K562 (cell line): ENCODE data around the gene SMAD3. TPM values are rescaled to one million over a fixed set of nuclear protein-coding genes. Genes with fewer than 3 reads are reported as not detected.
A peak's percentile ranks its signal among the peaks of the same experiment; 100 is the strongest.

Experiments
- BACH1 ChIP-seq: fragments of 200-800 bp; sonication (Bioruptor generic); IDR thresholded peaks from 2 replicates; pipeline ENCODE4 v1.6.1; 2016; ENCODE audit warnings: missing genetic modification characterization, missing compliant biosample characterization
- CBX5 ChIP-seq: IDR thresholded peaks from 2 replicates; pipeline ENCODE4 v1.6.1; 2014; ENCODE audit warnings: low read depth, borderline replicate concordance
- CHAMP1 ChIP-seq: fragments of 450-650 bp; IDR thresholded peaks from 2 replicates; pipeline ENCODE4 v1.6.1; 2016; ENCODE audit warnings: mild to moderate bottlenecking
- ESRRB ChIP-seq: fragments of 250-450 bp; sonication (Bioruptor Pico); IDR thresholded peaks from 2 replicates; pipeline ENCODE4 v1.5.0; 2020; ENCODE audit warnings: mild to moderate bottlenecking, moderate library complexity, borderline replicate concordance
- HOMEZ ChIP-seq: fragments of 250-450 bp; sonication (Bioruptor Pico); IDR thresholded peaks from 2 replicates; pipeline ENCODE4 v1.4.0; 2020; ENCODE audit warnings: mild to moderate bottlenecking, moderate library complexity
- IRF2 ChIP-seq: sonication (generic); formaldehyde crosslinking; IDR thresholded peaks from 2 replicates; pipeline ENCODE4 v1.8.1; 2022; ENCODE audit warnings: mild to moderate bottlenecking, missing genetic modification reagents
- MIER1 ChIP-seq: fragments of 450-650 bp; IDR thresholded peaks from 2 replicates; pipeline ENCODE4 v1.6.1; 2016; ENCODE audit warnings: antibody characterized with exemption, mild to moderate bottlenecking, low read depth
- NKRF ChIP-seq: fragments of 450-650 bp; IDR thresholded peaks from 2 replicates; pipeline ENCODE4 v1.6.1; 2016; ENCODE audit warnings: borderline replicate concordance
- RBM39 ChIP-seq: fragments of 200-400 bp; formaldehyde crosslinking; optimal IDR thresholded peaks from 2 replicates; pipeline ENCODE3; 2018; ENCODE audit warnings: low read depth, low read length
- RFX7 ChIP-seq: fragments of 250-450 bp; sonication (Bioruptor Pico); IDR thresholded peaks from 2 replicates; pipeline ENCODE4 v1.5.1; 2021; ENCODE audit warnings: mild to moderate bottlenecking
- SRSF9 ChIP-seq: fragments of 200-400 bp; formaldehyde crosslinking; IDR thresholded peaks from 2 replicates; pipeline ENCODE4 v1.6.1; 2017; ENCODE audit warnings: low read depth, low read length, borderline replicate concordance
- ZHX1 ChIP-seq: fragments of 150-350 bp; conservative IDR thresholded peaks from 2 replicates; pipeline ENCODE4 v1.6.1; 2014; ENCODE audit warnings: low read length
- ZNF282 ChIP-seq: sonication (generic); formaldehyde crosslinking; IDR thresholded peaks from 2 replicates; pipeline ENCODE4 v1.8.1; 2023; ENCODE audit warnings: missing genetic modification reagents
- ZNF311 ChIP-seq: fragments of 250-450 bp; sonication (Bioruptor Pico); IDR thresholded peaks from 2 replicates; pipeline ENCODE4 v1.4.0; 2020; ENCODE audit warnings: mild to moderate bottlenecking, moderate library complexity
- ZNF785 ChIP-seq: fragments of 250-450 bp; sonication (Bioruptor Pico); IDR thresholded peaks from 2 replicates; pipeline ENCODE4 v1.4.0; 2020; ENCODE audit warnings: mild to moderate bottlenecking
- polyA plus RNA-seq, 8 experiments: library from polyadenylated mRNA; depleted of rRNA in 4 of 8; stranded (reverse) in 5 of 8; unstranded in 3 of 8; fragments of >200 nt; fragmentation: Nextera tagmentation in 2 of 8; fragmentation: Illumina TruSeq in 1 of 8; extraction: Ambion mirVana in 2 of 8; extraction: Trizol in 1 of 8; gene quantifications; 2 replicates each; pipeline versions ENCODE4 v1.2.1 to v1.2.3, GENCODE V29; 2011 to 2014; ENCODE audit warnings: inconsistent platforms in 1 of 8, missing spikeins in 1 of 8
- total RNA-seq, 7 experiments: library from RNA; depleted of rRNA in 6 of 7; stranded (reverse); fragments of >200 nt in 6 of 7; fragmentation: Illumina TruSeq in 2 of 7; extraction: Trizol in 2 of 7; gene quantifications; 2 replicates each; pipeline versions ENCODE4 v1.2.1 to v1.2.3, GENCODE V29; 2011 to 2021; ENCODE audit warnings: low replicate concordance in 1 of 7
- TF ChIP-seq, protein P1 (sequence below): fragments of 250-450 bp; sonication (Bioruptor Pico); IDR thresholded peaks from 2 replicates; pipeline ENCODE4 v1.4.0; 2020; ENCODE audit warnings: borderline replicate concordance

Gene SMAD3
- total and polyA plus RNA-seq, 9 of the 15 experiments (the other 6 are each of a cell fraction or from before 2014, with no cell fraction given) = 4.3 to 39.2 (median 11.1) TPM

GRCh38 chr15:67091071-67091979, 25.9 kb downstream of the SMAD3 start (continued):
- TF ChIP-seq ZHX1 = peak; percentile 84; the same call in 1 of the 2 replicates
- TF ChIP-seq BACH1 (tag) = peak; percentile 82
- peak; percentile 68; the same call in 1 of the 2 replicates for TF ChIP-seq ZNF311 (CRISPR knock-in tag)
- TF ChIP-seq CHAMP1 = no peak; the same call in 1 of the 2 replicates
- TF ChIP-seq CBX5 = no peak
- no peak for TF ChIP-seq IRF2 (CRISPR knock-in tag)
- TF ChIP-seq, protein P1, sequence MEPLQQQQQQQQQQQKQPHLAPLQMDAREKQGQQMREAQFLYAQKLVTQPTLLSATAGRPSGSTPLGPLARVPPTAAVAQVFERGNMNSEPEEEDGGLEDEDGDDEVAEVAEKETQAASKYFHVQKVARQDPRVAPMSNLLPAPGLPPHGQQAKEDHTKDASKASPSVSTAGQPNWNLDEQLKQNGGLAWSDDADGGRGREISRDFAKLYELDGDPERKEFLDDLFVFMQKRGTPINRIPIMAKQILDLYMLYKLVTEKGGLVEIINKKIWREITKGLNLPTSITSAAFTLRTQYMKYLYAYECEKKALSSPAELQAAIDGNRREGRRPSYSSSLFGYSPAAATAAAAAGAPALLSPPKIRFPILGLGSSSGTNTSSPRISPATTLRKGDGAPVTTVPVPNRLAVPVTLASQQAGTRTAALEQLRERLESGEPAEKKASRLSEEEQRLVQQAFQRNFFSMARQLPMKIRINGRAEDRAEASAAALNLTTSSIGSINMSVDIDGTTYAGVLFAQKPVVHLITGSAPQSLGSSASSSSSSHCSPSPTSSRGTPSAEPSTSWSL (CRISPR knock-in tag) = no peak
- no peak for TF ChIP-seq MIER1
- TF ChIP-seq ESRRB (CRISPR knock-in tag) = no peak
- TF ChIP-seq ZNF785 (CRISPR knock-in tag) = no peak
- TF ChIP-seq ZNF282 (CRISPR knock-in tag) = no peak
- no peak for TF ChIP-seq RBM39
- TF ChIP-seq RFX7 (CRISPR knock-in tag) = no peak
- 0 out of 2 replicates have a peak, but pooled peaks have one; percentile 10 for TF ChIP-seq NKRF
- TF ChIP-seq HOMEZ = no peak
- no peak for TF ChIP-seq SRSF9
